Esophagus muscularis mucosa (tissue), 4 donors: ENCODE data around the gene OR51L1. TPM values are rescaled to one million over a fixed set of nuclear protein-coding genes. Genes with fewer than 3 reads are reported as not detected.
"Not testable (repeated sequence)": the region's sequence is repeated elsewhere in the genome, so short reads cannot be mapped to it uniquely, and the experiment has no call there.

Experiments
- DNase-seq: peaks from one replicate; pipeline ENCODE4 v3.0.0-alpha.2; 2017; ENCODE audit errors: extremely low spot score
- H3K27ac ChIP-seq, 4 donors: fragments of 200-600 bp; sonication (generic); replicated peaks in 1 of 4; 1 replicate in 3 of 4; 2 replicates in 1 of 4; pipeline ENCODE4 v1.5.1; 2016 to 2019; ENCODE audit warnings: mild to moderate bottlenecking in 1 of 4
- H3K27me3 ChIP-seq, 4 donors: fragments of 200-600 bp; sonication (generic); one replicate each; pipeline versions ENCODE4 v1.5.1 to v1.6.0; 2016 to 2019
- H3K36me3 ChIP-seq, 4 donors: fragments of 200-600 bp; sonication (generic); one replicate each; pipeline ENCODE4 v1.5.1; 2016 to 2019
- H3K4me1 ChIP-seq, 4 donors: fragments of 200-600 bp; sonication (generic); one replicate each; pipeline ENCODE4 v1.5.1; 2016 to 2019
- H3K4me3 ChIP-seq, 4 donors: fragments of 200-600 bp; sonication (generic); 1 replicate in 2 of 4; 2 replicates in 2 of 4; pipeline ENCODE4 v1.5.1; 2016 to 2019; ENCODE audit warnings: mild to moderate bottlenecking in 4 of 4, moderate library complexity in 1 of 4
- H3K9me3 ChIP-seq, 4 donors: fragments of 200-600 bp; sonication (generic); 1 replicate in 3 of 4; 2 replicates in 1 of 4; pipeline ENCODE4 v1.5.1; 2016 to 2019
- CTCF ChIP-seq, 3 experiments: fragments of 200-600 bp in 2 of 3; fragments of 450-650 bp in 1 of 3; sonication (generic) in 2 of 3; IDR thresholded peaks; one replicate each; pipeline ENCODE4 v1.5.1; 2017 to 2019; ENCODE audit warnings: antibody characterized with exemption in 3 of 3, mild to moderate bottlenecking in 2 of 3, moderate library complexity in 1 of 3
- EP300 ChIP-seq: sonication (generic); formaldehyde crosslinking; IDR thresholded peaks from one replicate; pipeline ENCODE4 v1.6.1; 2017; ENCODE audit warnings: antibody characterized with exemption
- POLR2A ChIP-seq: fragments of 450-650 bp; IDR thresholded peaks from one replicate; pipeline ENCODE4 v1.6.1; 2017; ENCODE audit warnings: antibody characterized with exemption, moderate library complexity, mild to moderate bottlenecking, low read depth
- POLR2AphosphoS5 ChIP-seq, 2 donors: sonication (generic); formaldehyde crosslinking; IDR thresholded peaks; one replicate each; pipeline ENCODE4 v1.6.1; 2017; ENCODE audit warnings: antibody characterized with exemption in 2 of 2
- WGBS: methylation state at CpG from one replicate; pipeline ENCODE4 v1.1.5; 2018; 5-methylcytosine and 5-hydroxymethylcytosine counted together
- intact Hi-C: fragments of 100-400 bp; cut with DNase I; formaldehyde crosslinking; loops from one replicate; pipeline ENCODE4 v1.15.1; 2023
- total RNA-seq, 4 donors: library from RNA; depleted of rRNA; stranded (reverse); fragments of >200 nt; gene quantifications; one replicate each; pipeline versions ENCODE4 v1.1.0 to v1.2.1, GENCODE V29; 2016

The OR51L1 gene
- total RNA-seq: not detected

- Histone ChIP-seq H3K27ac (no peak within 1 kb of the TSS), H3K9me3 (no peaks in the 10 kb centered on the region), H3K4me3 (no peak within 1 kb of the TSS), H3K4me1 (no peaks in the 10 kb centered on the region), H3K36me3 (no peaks in the 10 kb centered on the region), H3K27me3 (no peaks in the 10 kb centered on the region)
- intact Hi-C loops: no loop called here
- TF ChIP-seq CTCF (IDR thresholded peaks at IDR 0.05) (no peak), POLR2A (no peak), POLR2AphosphoS5 (IDR thresholded peaks at IDR 0.05) (no peak), EP300 (no peak)
- no peak for DNase-seq
- 81% methylated on average over 2 of the region's 2 CpGs for WGBS
Measured at GRCh38 chr11:4994551-4994950, at the start of gene OR51L1. Gene OR51L1 (plus strand): TSS chr11:4994851. CDS start chr11:4998983, 4,132 bp downstream.

GRCh38 chr11:4947505-4947904, 47.1 kb upstream of the OR51L1 start, which contains the start of gene OR51A4:
Gene OR51A4 (minus strand): TSS chr11:4947605. CDS start chr11:4947100, 505 bp downstream.
- H3K4me1 ChIP-seq: no peaks in the 10 kb centered on the region
- intact Hi-C loops: no loop called here

GRCh38 chr11:4955613-4956012, 39.0 kb upstream of the OR51L1 start, which contains the start of gene OR51A2:
Gene OR51A2 (minus strand): TSS chr11:4955713. CDS start chr11:4955713, 0 bp downstream.
- intact Hi-C loops, H3K9me3 ChIP-seq, DNase-seq, H3K27me3 ChIP-seq, H3K36me3 ChIP-seq, H3K4me3 ChIP-seq, H3K4me1 ChIP-seq, H3K27ac ChIP-seq: not testable (repeated sequence)
- 61% methylated on average over 2 of the region's 2 CpGs for WGBS

More at GRCh38 chr11:4947505-4947904, 47.1 kb upstream of the OR51L1 start, which contains the start of gene OR51A4:
- Histone ChIP-seq H3K36me3 (no peaks in the 10 kb centered on the region), H3K9me3 (no peaks in the 10 kb centered on the region), H3K4me3 (no peak within 1 kb of the TSS), H3K27ac (no peak within 1 kb of the TSS), H3K27me3 (no peaks in the 10 kb centered on the region)
- no peak for DNase-seq
- TF ChIP-seq POLR2AphosphoS5 (IDR thresholded peaks at IDR 0.05) (no peak), POLR2A (no peak), EP300 (no peak), CTCF (IDR thresholded peaks at IDR 0.05) (no peak)

- H3K4me3 ChIP-seq: no peak overlapping the region
- TF ChIP-seq POLR2AphosphoS5 (IDR thresholded peaks at IDR 0.05) (no peak), POLR2A (no peak), EP300 (no peak), CTCF (IDR thresholded peaks at IDR 0.05) (no peak)
- intact Hi-C loops: no loop called here
- H3K9me3 ChIP-seq: no peaks in the 10 kb centered on the region
- 77% methylated on average over 4 of the region's 4 CpGs for WGBS
- no peak for DNase-seq
- no peak overlapping the region for H3K27ac ChIP-seq
- no peaks in the 10 kb centered on the region for H3K27me3 ChIP-seq
- no peaks in the 10 kb centered on the region for H3K36me3 ChIP-seq
- no peaks in the 10 kb centered on the region for H3K4me1 ChIP-seq
Measured at GRCh38 chr11:4957396-4957795, 37.3 kb upstream of the OR51L1 start.

- Histone ChIP-seq H3K36me3 (no peaks in the 10 kb centered on the region), H3K4me3 (no peak overlapping the region), H3K9me3 (no peaks in the 10 kb centered on the region), H3K4me1 (no peaks in the 10 kb centered on the region), H3K27me3 (no peaks in the 10 kb centered on the region), H3K27ac (no peak overlapping the region)
- WGBS: 74% methylated on average over 3 of the region's 3 CpGs
- intact Hi-C loops: no loop called here
- TF ChIP-seq POLR2A (no peak), CTCF (IDR thresholded peaks at IDR 0.05) (no peak), POLR2AphosphoS5 (IDR thresholded peaks at IDR 0.05) (no peak), EP300 (no peak)
- DNase-seq: no peak
Measured at GRCh38 chr11:4960877-4961276, 33.8 kb upstream of the OR51L1 start.
